Fibroblast of lung (primary cell): ENCODE measurements around the gene DCPS.

Experiments used
- EZH2 ChIP-seq: IDR thresholded peaks from 2 replicates; pipeline ENCODE4 v1.5.1; 2012; ENCODE audit warnings: low read length, control low read depth, mild to moderate bottlenecking; ENCODE audit errors: missing control alignments
- TF ChIP-seq, protein P1 (sequence below), 2 donors: IDR thresholded peaks in 1 of 2; conservative IDR thresholded peaks in 1 of 2; 1 replicate in 1 of 2; 2 replicates in 1 of 2; pipeline ENCODE4 v1.5.1; 2011 to 2012; ENCODE audit warnings: low read length in 2 of 2, control low read depth in 1 of 2, inconsistent platforms in 1 of 2, low read depth in 1 of 2, mild to moderate bottlenecking in 1 of 2

DNA sequence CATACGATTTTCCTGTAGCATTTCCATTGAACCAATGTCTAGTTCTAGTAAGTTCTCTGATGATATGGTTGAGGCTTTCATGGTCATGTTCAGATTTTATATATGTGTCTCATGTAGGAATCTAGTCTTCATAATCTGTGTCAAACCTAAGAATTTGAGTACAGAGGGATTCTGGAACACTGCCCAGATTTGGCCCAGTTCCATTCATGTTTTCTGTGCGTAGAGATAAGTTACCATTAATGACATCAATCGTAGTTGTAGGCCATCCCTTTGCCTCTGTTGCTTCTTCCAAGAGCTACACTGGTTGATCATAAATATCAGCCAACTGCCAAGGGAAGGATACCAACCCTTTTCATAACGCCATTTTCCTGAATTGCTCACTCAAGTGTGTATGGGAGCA, 74.9 kb downstream of the DCPS start:
- TF ChIP-seq, protein P1, sequence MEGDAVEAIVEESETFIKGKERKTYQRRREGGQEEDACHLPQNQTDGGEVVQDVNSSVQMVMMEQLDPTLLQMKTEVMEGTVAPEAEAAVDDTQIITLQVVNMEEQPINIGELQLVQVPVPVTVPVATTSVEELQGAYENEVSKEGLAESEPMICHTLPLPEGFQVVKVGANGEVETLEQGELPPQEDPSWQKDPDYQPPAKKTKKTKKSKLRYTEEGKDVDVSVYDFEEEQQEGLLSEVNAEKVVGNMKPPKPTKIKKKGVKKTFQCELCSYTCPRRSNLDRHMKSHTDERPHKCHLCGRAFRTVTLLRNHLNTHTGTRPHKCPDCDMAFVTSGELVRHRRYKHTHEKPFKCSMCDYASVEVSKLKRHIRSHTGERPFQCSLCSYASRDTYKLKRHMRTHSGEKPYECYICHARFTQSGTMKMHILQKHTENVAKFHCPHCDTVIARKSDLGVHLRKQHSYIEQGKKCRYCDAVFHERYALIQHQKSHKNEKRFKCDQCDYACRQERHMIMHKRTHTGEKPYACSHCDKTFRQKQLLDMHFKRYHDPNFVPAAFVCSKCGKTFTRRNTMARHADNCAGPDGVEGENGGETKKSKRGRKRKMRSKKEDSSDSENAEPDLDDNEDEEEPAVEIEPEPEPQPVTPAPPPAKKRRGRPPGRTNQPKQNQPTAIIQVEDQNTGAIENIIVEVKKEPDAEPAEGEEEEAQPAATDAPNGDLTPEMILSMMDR (conservative IDR thresholded peaks at IDR 0.05 in 1 of 2, IDR thresholded peaks at IDR 0.05 in 1 of 2; ENCODE audit: low read depth in 1 of 2, low read length in 2 of 2) = no peak
- no peak for TF ChIP-seq EZH2
